Neural progenitor cell (in vitro differentiated cells): Measurements from ENCODE around the gene CCT8L2. TPM values are rescaled to one million over a fixed set of nuclear protein-coding genes. Genes with fewer than 3 reads are reported as not detected.
"Not testable (repeated sequence)": the region's sequence is repeated elsewhere in the genome, so short reads cannot be mapped to it uniquely, and the experiment has no call there.

ENCODE experiments used
- DNase-seq: peaks from one replicate; pipeline ENCODE4 v3.0.0-alpha.2; 2016; ENCODE audit warnings: low spot score
- H2AFZ ChIP-seq: fragments of 200-600 bp; sonication (generic); replicated peaks from 2 replicates; pipeline ENCODE4 v1.6.1; 2016; ENCODE audit warnings: antibody characterized with exemption
- H3F3A ChIP-seq: fragments of 200-600 bp; sonication (generic); 2 replicates; pipeline ENCODE4 v1.6.1; 2016; ENCODE audit warnings: antibody characterized with exemption, low read depth
- H3K27ac ChIP-seq: fragments of 200-600 bp; sonication (generic); 2 replicates; pipeline ENCODE4 v1.5.1; 2016; ENCODE audit warnings: mild to moderate bottlenecking
- H3K27me3 ChIP-seq: fragments of 200-600 bp; sonication (generic); 2 replicates; pipeline ENCODE4 v1.6.1; 2016; ENCODE audit warnings: mild to moderate bottlenecking, moderate library complexity
- H3K36me3 ChIP-seq: fragments of 200-600 bp; sonication (generic); 2 replicates; pipeline ENCODE4 v1.5.1; 2016
- H3K4me1 ChIP-seq: fragments of 200-600 bp; sonication (generic); 2 replicates; pipeline ENCODE4 v1.6.1; 2016; ENCODE audit warnings: mixed run types
- H3K4me2 ChIP-seq: fragments of 200-600 bp; sonication (generic); 2 replicates; pipeline ENCODE4 v1.6.1; 2016
- H3K4me3 ChIP-seq: fragments of 200-600 bp; sonication (generic); 2 replicates; pipeline ENCODE4 v1.5.1; 2016
- H3K79me2 ChIP-seq: fragments of 200-600 bp; sonication (generic); 2 replicates; pipeline ENCODE4 v1.6.1; 2016; ENCODE audit warnings: low read depth
- H3K9ac ChIP-seq: fragments of 200-600 bp; sonication (generic); 2 replicates; pipeline ENCODE4 v1.6.1; 2016
- H3K9me3 ChIP-seq: fragments of 200-600 bp; sonication (generic); 2 replicates; pipeline ENCODE4 v1.5.1; 2016; ENCODE audit warnings: low read depth
- H4K20me1 ChIP-seq: fragments of 200-600 bp; sonication (generic); 2 replicates; pipeline ENCODE4 v1.6.1; 2016; ENCODE audit warnings: low read depth
- H3K27ac Mint-ChIP-seq: 3 replicates; pipeline ENCODE4 v1.8.0; 2021; ENCODE audit warnings: mixed read lengths
- H3K27me3 Mint-ChIP-seq: 2 replicates; pipeline ENCODE4 v1.8.0; 2022; ENCODE audit warnings: low read depth, mild to moderate bottlenecking, inconsistent platforms, moderate library complexity, mixed read lengths; ENCODE audit not compliant: insufficient read depth
- H3K36me3 Mint-ChIP-seq: 3 replicates; pipeline ENCODE4 v1.8.0; 2021; ENCODE audit warnings: mixed read lengths
- H3K4me1 Mint-ChIP-seq: 3 replicates; pipeline ENCODE4 v1.8.0; 2021; ENCODE audit warnings: mixed read lengths
- H3K4me3 Mint-ChIP-seq: 3 replicates; pipeline ENCODE4 v1.8.0; 2021; ENCODE audit warnings: mild to moderate bottlenecking, moderate library complexity, mixed read lengths
- H3K9me3 Mint-ChIP-seq: 3 replicates; pipeline ENCODE4 v1.8.0; 2020; ENCODE audit warnings: mixed read lengths
- CTCF ChIP-seq: fragments of 200-600 bp; sonication (generic); IDR thresholded peaks from 2 replicates; pipeline ENCODE4 v1.5.1; 2017; ENCODE audit warnings: antibody characterized with exemption, mild to moderate bottlenecking
- EZH2 ChIP-seq: fragments of 200-600 bp; sonication (generic); IDR thresholded peaks from 2 replicates; pipeline ENCODE4 v1.6.1; 2017; ENCODE audit warnings: antibody characterized with exemption, mild to moderate bottlenecking, moderate library complexity
- EZH2phosphoT487 ChIP-seq: fragments of 200-600 bp; sonication (generic); IDR thresholded peaks from 2 replicates; pipeline ENCODE4 v1.6.1; 2017; ENCODE audit warnings: antibody characterized with exemption
- total RNA-seq: library from RNA; depleted of rRNA; stranded (reverse); fragments of >200 nt; gene quantifications from 2 replicates; pipeline ENCODE4 v1.2.3, GENCODE V29; 2015; ENCODE audit warnings: low replicate concordance

The CCT8L2 gene
- total RNA-seq, 1 donor from 2014 or later, result not detected

GRCh38 chr22:16565585-16566420 is 26.8 kb downstream of the CCT8L2 start:
- H3K4me1 Mint-ChIP-seq, H2AFZ ChIP-seq, H3F3A ChIP-seq: not testable (repeated sequence)

GRCh38 chr22:16564837-16565584 is 27.6 kb downstream of the CCT8L2 start:
- H3K36me3 Mint-ChIP-seq, H3K9ac ChIP-seq, H3K4me1 ChIP-seq, H3K27me3 Mint-ChIP-seq, H4K20me1 ChIP-seq, H3K36me3 ChIP-seq, H3K27ac Mint-ChIP-seq, DNase-seq, H3K79me2 ChIP-seq, H3K4me2 ChIP-seq, H3K9me3 Mint-ChIP-seq, H3K9me3 ChIP-seq, H3K27me3 ChIP-seq, H3F3A ChIP-seq, H3K4me3 Mint-ChIP-seq, H3K27ac ChIP-seq, H2AFZ ChIP-seq, H3K4me1 Mint-ChIP-seq, H3K4me3 ChIP-seq: not testable (repeated sequence)

More at GRCh38 chr22:16565585-16566420, 26.8 kb downstream of the CCT8L2 start:
- not testable (repeated sequence) for H3K79me2 ChIP-seq, H3K4me2 ChIP-seq, H3K9ac ChIP-seq, H3K36me3 ChIP-seq, H3K27me3 Mint-ChIP-seq, H4K20me1 ChIP-seq, H3K27ac ChIP-seq, H3K9me3 ChIP-seq, H3K4me3 ChIP-seq, H3K27ac Mint-ChIP-seq, H3K27me3 ChIP-seq, H3K4me3 Mint-ChIP-seq, H3K4me1 ChIP-seq, DNase-seq, H3K36me3 Mint-ChIP-seq
- H3K9me3 Mint-ChIP-seq, result peaks cover 11% of the 10 kb centered on the region

GRCh38 chr22:16563555-16564520 is 28.8 kb downstream of the CCT8L2 start:
- H3K27me3 Mint-ChIP-seq, result peaks cover 2% of the 10 kb centered on the region
- H3K9ac ChIP-seq, result no peak overlapping the region
- H3K79me2 ChIP-seq, result no peaks in the 10 kb centered on the region
- no peaks in the 10 kb centered on the region for H3K36me3 Mint-ChIP-seq
- no peak overlapping the region for H3K27ac Mint-ChIP-seq
- H3K4me3 ChIP-seq, result no peak overlapping the region
- H3K4me3 Mint-ChIP-seq, result no peak overlapping the region
- no peaks in the 10 kb centered on the region for H3K4me1 Mint-ChIP-seq
- no peak overlapping the region for H3K4me2 ChIP-seq
- no peaks in the 10 kb centered on the region for H4K20me1 ChIP-seq
- H3K27me3 ChIP-seq, result no peaks in the 10 kb centered on the region
- no peak overlapping the region for H3K27ac ChIP-seq
- TF ChIP-seq EZH2phosphoT487 (no peak), CTCF (no peak), EZH2 (no peak)
- H3F3A ChIP-seq, result no peaks in the 10 kb centered on the region
- H3K36me3 ChIP-seq, result no peaks in the 10 kb centered on the region
- H3K9me3 Mint-ChIP-seq, result peaks cover 9% of the 10 kb centered on the region
- no peak for DNase-seq
- H2AFZ ChIP-seq, result no peak overlapping the region
- no peaks in the 10 kb centered on the region for H3K4me1 ChIP-seq
- no peaks in the 10 kb centered on the region for H3K9me3 ChIP-seq
